Lung (tissue), 12 donors: ENCODE data around the gene LIPA. TPM values are rescaled to one million over a fixed set of nuclear protein-coding genes. Genes with fewer than 3 reads are reported as not detected.

ENCODE experiments used
- ATAC-seq: fragments of 200-7000 bp; cut with Tn5 transposase; one replicate; pipeline ENCODE4 v1.9.1; 2020; ENCODE audit warnings: moderate number of reproducible peaks; ENCODE audit not compliant: insufficient read depth, low FRiP score
- DNase-seq, 3 donors: peaks; one replicate each; pipeline ENCODE4 v3.0.0-alpha.2; 2013 to 2017
- H3K27ac ChIP-seq, 2 donors: one replicate each; pipeline ENCODE4 v1.5.1; 2013; ENCODE audit warnings: mild to moderate bottlenecking in 2 of 2, moderate library complexity in 2 of 2, control low read depth in 1 of 2, inconsistent platforms in 1 of 2, low read depth in 1 of 2, low read length in 1 of 2
- H3K27me3 ChIP-seq, 3 donors: one replicate each; pipeline ENCODE4 v1.5.1; 2013; ENCODE audit warnings: low read length in 2 of 3; ENCODE audit not compliant: control insufficient read depth in 3 of 3, insufficient read depth in 3 of 3
- H3K36me3 ChIP-seq, 4 donors: one replicate each; pipeline ENCODE4 v1.5.1; 2013; ENCODE audit warnings: low read length in 4 of 4, mild to moderate bottlenecking in 1 of 4, moderate library complexity in 1 of 4; ENCODE audit not compliant: control insufficient read depth in 4 of 4, insufficient read depth in 4 of 4
- H3K4me1 ChIP-seq, 5 donors: one replicate each; pipeline ENCODE4 v1.5.1; 2013; ENCODE audit warnings: low read length in 5 of 5, mild to moderate bottlenecking in 2 of 5, moderate library complexity in 1 of 5; ENCODE audit not compliant: control insufficient read depth in 5 of 5, insufficient read depth in 5 of 5
- H3K4me3 ChIP-seq: one replicate; pipeline ENCODE4 v1.5.1; 2013; ENCODE audit warnings: mild to moderate bottlenecking, control low read depth, moderate library complexity
- H3K9ac ChIP-seq, 2 donors: one replicate each; pipeline ENCODE4 v1.5.1; 2013; ENCODE audit warnings: low read length in 2 of 2, control low read depth in 1 of 2; ENCODE audit not compliant: insufficient read depth in 1 of 2
- H3K9me3 ChIP-seq, 4 donors: one replicate each; pipeline ENCODE4 v1.5.1; 2013; ENCODE audit warnings: low read length in 3 of 4, mild to moderate bottlenecking in 1 of 4, moderate library complexity in 1 of 4; ENCODE audit not compliant: control insufficient read depth in 4 of 4, insufficient read depth in 3 of 4
- WGBS, 2 donors: extraction: QIAGEN DNeasy Blood & Tissue Kit; methylation state at CpG; one replicate each; pipeline ENCODE4 v1.1.7; 2013; 5-methylcytosine and 5-hydroxymethylcytosine counted together
- polyA plus RNA-seq, 2 donors: library from polyadenylated mRNA; stranded (reverse); fragments of 200-250 nt; gene quantifications; one replicate each; pipeline ENCODE4 v1.2.1, GENCODE V29; 2013
- total RNA-seq, 2 donors: library from RNA; depleted of rRNA in 1 of 2; stranded (reverse); fragments of >200 nt in 1 of 2; gene quantifications; one replicate each; pipeline ENCODE4 v1.2.1, GENCODE V29; 2014 to 2021
- TF ChIP-seq, protein P1 (sequence below): IDR thresholded peaks from 2 replicates; pipeline ENCODE4 v1.5.1; 2012; ENCODE audit warnings: mild to moderate bottlenecking; ENCODE audit errors: control extremely low read depth, extremely low read depth
- donor health status: control.
- donor health status: control.
- donor health status: Bipolar disorder and iron deficiency.
- donor health status: healthy.
- donor health status: DM: yes; HTN: yes; CAD: no.

LIPA gene
- total and polyA plus RNA-seq, 4 donors = 24.0 to 140 (median 71.7) TPM

DNA sequence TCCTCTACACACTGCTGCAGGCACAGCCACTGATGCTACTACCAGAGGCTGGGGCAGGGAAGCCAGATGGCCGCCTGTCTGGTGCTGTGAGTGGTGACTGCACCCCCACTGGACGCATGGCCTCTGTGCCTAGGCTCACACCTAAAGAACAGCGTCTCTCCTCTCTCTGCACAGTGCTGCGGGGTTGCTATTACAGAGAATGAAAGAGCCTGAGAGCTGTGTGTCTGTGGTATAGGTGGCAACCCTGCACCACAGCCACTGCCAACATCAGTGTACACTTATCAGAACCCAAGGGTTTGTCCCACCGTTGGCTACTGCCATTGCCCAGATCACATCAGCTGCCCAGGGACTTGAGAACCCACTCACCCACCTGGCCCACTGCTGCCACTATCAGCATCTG is 46.2 kb upstream of the LIPA start:
- Histone ChIP-seq H3K9me3 (no peaks in the 10 kb centered on the region), H3K9ac (no peak overlapping the region), H3K4me3 (no peak overlapping the region), H3K4me1 (peaks cover 3 to 23% (median 4%) of the 10 kb centered on the region in 5 donors), H3K27ac (no peak overlapping the region), H3K36me3 (no peaks in the 10 kb centered on the region), H3K27me3 (no peaks in the 10 kb centered on the region)
- no peak for DNase-seq
- TF ChIP-seq, protein P1, sequence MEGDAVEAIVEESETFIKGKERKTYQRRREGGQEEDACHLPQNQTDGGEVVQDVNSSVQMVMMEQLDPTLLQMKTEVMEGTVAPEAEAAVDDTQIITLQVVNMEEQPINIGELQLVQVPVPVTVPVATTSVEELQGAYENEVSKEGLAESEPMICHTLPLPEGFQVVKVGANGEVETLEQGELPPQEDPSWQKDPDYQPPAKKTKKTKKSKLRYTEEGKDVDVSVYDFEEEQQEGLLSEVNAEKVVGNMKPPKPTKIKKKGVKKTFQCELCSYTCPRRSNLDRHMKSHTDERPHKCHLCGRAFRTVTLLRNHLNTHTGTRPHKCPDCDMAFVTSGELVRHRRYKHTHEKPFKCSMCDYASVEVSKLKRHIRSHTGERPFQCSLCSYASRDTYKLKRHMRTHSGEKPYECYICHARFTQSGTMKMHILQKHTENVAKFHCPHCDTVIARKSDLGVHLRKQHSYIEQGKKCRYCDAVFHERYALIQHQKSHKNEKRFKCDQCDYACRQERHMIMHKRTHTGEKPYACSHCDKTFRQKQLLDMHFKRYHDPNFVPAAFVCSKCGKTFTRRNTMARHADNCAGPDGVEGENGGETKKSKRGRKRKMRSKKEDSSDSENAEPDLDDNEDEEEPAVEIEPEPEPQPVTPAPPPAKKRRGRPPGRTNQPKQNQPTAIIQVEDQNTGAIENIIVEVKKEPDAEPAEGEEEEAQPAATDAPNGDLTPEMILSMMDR = no peak
- ATAC-seq = no peak
- 97 to 99% methylated on average over 5 of the region's 5 CpGs for WGBS, 2 donors

DNA sequence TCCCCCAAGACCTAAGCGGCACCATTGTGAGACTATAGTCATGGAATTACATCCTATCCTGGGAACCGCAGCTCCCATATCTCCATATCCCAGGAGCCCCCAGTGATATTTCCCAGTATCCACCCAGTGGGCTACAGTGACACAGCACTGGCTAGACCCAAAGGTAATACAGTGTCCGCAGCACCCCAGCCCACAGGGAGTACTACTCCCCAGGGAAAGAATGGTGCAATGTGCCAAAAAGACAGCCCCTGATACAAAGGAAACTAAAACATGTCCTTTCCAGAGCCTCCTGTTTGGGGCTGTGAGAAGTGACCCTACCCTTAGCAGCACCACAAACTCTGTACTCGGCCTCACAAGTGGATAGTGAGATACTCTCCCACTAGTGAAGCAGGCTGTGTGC is 45.8 kb upstream of the LIPA start:
- TF ChIP-seq, protein P1 = no peak
- DNase-seq (no peak), ATAC-seq (no peak)
- Histone ChIP-seq H3K4me3 (no peak overlapping the region), H3K9ac (no peak overlapping the region), H3K27ac (no peak overlapping the region), H3K9me3 (no peaks in the 10 kb centered on the region), H3K36me3 (no peaks in the 10 kb centered on the region), H3K4me1 (peaks cover 0 to 18% (median 4%) of the 10 kb centered on the region in 5 donors), H3K27me3 (no peaks in the 10 kb centered on the region)
- 96% methylated on average over 4 of the region's 4 CpGs for WGBS, 2 donors

GRCh38 chr10:89296220-89296648 is 44.7 kb upstream of the LIPA start:
- Histone ChIP-seq H3K4me3 (no peak overlapping the region), H3K9me3 (no peaks in the 10 kb centered on the region), H3K4me1 (peaks cover 0 to 12% (median 3%) of the 10 kb centered on the region in 5 donors), H3K36me3 (no peaks in the 10 kb centered on the region), H3K27me3 (no peaks in the 10 kb centered on the region), H3K27ac (peak overlapping the region in 1 of 2 donors; percentile 85), H3K9ac (no peak overlapping the region)
- peak; percentile 59 for ATAC-seq
- 27 to 45% methylated on average over 5 of the region's 5 CpGs for WGBS, 2 donors
- DNase-seq = peak in 2 of 3 donors; percentile 50 to 83
- TF ChIP-seq, protein P1 = no peak

DNA sequence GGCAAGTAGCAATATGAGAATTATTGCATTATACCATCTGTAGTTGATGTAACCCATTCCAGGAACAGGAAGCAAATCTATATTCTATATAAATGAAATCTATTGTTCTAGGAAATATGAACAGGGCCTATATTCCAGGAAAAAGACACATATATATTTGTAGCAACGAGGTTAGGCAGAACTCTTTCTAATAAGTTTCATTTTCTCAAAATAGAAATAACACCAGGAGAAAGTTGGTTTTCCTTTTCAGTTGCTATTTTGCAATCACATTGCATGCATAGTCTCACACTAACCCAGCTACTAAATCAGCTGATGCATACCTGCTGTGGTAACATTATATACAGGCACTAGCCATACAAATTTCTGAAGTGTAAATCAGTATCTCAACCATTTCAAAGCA is 44.0 kb upstream of the LIPA start:
- Histone ChIP-seq H3K9ac (no peak overlapping the region), H3K9me3 (no peaks in the 10 kb centered on the region), H3K4me1 (peaks cover 0 to 8% (median 0%) of the 10 kb centered on the region in 5 donors), H3K27me3 (no peaks in the 10 kb centered on the region), H3K36me3 (no peaks in the 10 kb centered on the region), H3K27ac (no peak overlapping the region), H3K4me3 (no peak overlapping the region)
- TF ChIP-seq, protein P1 = no peak
- no peak for DNase-seq
- ATAC-seq = no peak
- 2 to 11% methylated on average over 1 of the region's 1 CpG for WGBS, 2 donors
